ENCODE results near the gene CCDC66. TPM values are rescaled to one million over a fixed set of nuclear protein-coding genes. Genes with fewer than 3 reads are reported as not detected.
A peak's percentile ranks its signal among the peaks of the same experiment; 100 is the strongest.
"Not testable (repeated sequence)": the region's sequence is repeated elsewhere in the genome, so short reads cannot be mapped to it uniquely, and the experiment has no call there.

The CCDC66 gene
- total and polyA plus RNA-seq, 2 donors, result 9.2 to 91.0 TPM

DNA sequence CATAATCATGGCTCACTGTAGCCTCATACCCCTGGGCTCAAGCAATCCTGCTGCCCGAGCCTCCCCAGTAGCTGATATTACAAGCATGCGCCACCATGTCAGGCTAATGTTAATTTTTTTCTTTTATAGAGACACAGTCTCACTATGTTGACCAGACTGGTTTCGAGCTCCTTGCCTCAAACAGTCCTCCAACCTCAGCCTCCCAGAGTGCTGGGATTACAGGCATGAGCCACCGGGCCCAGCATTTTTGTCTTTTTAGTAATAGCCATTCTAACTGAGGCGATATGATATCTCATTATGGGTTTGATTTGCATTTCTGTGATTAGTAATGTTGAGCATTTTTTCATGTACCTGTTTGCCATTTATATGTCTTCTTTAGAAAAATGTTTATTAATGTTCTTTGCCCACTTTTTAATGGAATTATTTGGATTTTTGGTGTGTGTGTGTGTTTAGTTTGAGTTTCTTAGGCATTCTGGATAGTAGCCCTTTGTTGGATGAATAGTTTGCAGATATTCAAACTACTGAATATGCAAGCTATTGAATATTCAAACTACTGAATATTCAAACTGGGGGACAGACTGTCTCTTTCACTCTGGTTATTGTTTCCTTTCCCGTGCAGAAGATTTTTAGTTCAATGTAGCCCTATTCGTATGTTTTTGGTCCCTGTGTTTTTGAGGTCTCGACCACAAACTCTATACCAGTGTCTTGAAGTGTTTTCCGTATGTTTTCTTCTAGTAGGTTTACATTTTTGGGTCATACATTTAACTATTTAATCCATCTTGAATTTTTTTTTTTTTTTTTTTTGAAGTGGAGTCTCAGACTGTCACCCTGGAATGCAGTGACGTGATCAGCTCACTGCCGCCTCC lies 39.2 kb downstream of the CCDC66 start:
- H3K4me3 ChIP-seq (ENCODE audit: low read depth, low read length), result no peak overlapping the region
- peaks cover 2% of the 10 kb centered on the region for H3K36me3 ChIP-seq (ENCODE audit: insufficient read depth)
- H3K27ac ChIP-seq (ENCODE audit: low read depth), result no peak overlapping the region
- WGBS, result 93% methylated on average over 11 of the region's 11 CpGs
- no peaks in the 10 kb centered on the region for H3K4me1 ChIP-seq (ENCODE audit: insufficient read depth)
- no peak for DNase-seq (ENCODE audit: extremely low spot score)

DNA sequence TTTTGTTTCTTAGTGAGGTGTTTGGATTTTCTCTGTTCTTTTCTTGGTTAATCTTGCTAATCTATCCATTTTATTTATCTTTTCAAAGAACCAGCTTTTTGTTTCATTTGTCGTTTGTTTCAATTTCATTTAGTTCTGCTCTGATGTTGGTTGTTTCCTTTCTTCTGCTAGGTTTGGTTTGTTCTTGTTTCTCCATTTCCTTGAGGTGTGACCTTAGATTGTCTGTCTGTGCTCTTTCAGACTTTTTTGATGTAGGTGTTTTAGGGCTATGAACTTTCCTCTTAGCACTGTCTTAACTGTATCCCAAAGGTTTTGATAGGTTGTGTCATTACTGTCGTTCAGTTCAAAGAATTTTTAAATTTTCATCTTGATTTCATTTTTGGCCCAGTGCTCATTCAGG lies 51.5 kb downstream of the CCDC66 start:
- WGBS, result 47% methylated on average over 2 of the region's 2 CpGs
- not testable (repeated sequence) for H3K27ac ChIP-seq (ENCODE audit: low read depth); DNase-seq (ENCODE audit: extremely low spot score); H3K4me1 ChIP-seq (ENCODE audit: insufficient read depth); H3K36me3 ChIP-seq (ENCODE audit: insufficient read depth); H3K4me3 ChIP-seq (ENCODE audit: low read depth, low read length)

DNA sequence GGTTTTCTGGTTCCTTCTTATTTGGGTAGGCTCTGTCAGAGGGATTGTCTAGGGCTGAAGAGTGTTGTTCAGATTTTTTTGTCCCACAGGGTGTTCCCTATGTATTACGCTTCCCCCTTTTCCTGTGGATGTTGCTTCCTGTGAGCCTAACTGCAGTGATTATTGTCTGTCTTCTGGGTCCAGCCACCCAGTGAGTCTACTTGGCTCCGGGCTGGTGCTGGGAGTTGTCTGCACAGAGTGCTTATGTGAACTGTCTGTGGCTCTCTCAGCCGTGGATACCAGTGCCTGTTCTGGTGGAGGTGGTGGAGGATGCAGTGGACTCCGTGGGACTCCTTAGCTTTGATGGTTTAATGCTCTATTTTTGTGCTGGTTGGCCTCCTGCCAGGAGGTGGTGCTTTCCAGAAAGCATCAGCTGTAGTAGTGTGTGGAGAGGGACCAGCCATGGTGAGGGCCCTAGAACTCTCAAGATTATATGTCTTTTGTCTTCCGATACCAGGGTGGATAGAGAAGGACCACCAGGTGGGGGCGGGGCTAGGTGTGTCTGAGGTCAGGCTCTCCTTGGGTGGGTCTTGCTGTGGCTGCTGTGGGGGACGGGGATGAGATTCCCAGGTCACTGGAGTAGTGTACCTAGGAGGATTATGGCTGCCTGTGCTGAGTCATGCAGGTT lies 53.8 kb downstream of the CCDC66 start:
- no peaks in the 10 kb centered on the region for H3K36me3 ChIP-seq (ENCODE audit: insufficient read depth)
- H3K4me3 ChIP-seq (ENCODE audit: low read depth, low read length), result no peak overlapping the region
- no peak overlapping the region for H3K27ac ChIP-seq (ENCODE audit: low read depth)
- DNase-seq (ENCODE audit: extremely low spot score), result no peak
- 74% methylated on average over 7 of the region's 7 CpGs for WGBS
- H3K4me1 ChIP-seq (ENCODE audit: insufficient read depth), result no peaks in the 10 kb centered on the region

DNA sequence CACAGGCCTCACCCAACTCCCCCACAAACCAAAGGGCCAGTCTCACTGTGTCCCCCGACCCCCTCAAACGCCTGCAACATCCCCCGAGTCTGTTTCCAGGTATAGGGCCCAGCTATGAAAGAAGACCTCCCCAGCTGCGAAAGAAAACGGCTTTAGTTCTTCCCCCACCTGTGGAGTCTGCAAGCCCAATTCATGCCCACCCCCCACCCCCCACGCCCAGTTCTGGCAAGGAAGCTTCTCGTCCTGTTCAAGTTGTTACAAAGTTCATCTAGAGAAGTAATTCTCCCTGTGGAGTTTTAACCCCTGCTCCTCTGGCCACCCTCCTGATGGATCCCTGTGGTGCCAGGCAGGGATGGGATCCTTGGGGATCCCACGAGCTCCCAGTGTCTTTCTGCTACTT lies 54.4 kb downstream of the CCDC66 start:
- 80% methylated on average over 8 of the region's 8 CpGs for WGBS
- Histone ChIP-seq H3K4me1 (ENCODE audit: insufficient read depth) (no peaks in the 10 kb centered on the region), H3K4me3 (ENCODE audit: low read depth, low read length) (no peak overlapping the region), H3K27ac (ENCODE audit: low read depth) (no peak overlapping the region), H3K36me3 (ENCODE audit: insufficient read depth) (no peaks in the 10 kb centered on the region)
- DNase-seq (ENCODE audit: extremely low spot score), result no peak

DNA sequence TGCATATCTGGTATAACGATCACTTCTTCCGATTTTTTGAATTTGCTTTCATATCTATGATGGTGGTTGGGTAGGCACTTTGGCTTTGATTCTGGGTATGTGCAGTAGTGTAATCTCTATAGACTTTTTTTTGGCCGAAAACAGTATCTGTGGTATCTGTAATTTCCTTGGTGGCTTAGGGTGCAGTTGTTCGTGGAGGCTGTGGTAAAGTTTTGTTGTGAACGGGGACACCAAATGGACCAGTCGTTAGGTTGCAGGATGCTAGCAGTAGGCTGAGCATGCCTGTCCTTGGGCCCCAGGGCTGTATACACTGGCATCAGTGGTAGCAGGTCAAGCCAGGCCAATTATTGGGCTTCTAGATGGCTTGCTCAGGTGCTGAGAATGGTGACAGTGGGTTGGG lies 55.2 kb downstream of the CCDC66 start:
- Histone ChIP-seq H3K4me1 (ENCODE audit: insufficient read depth) (no peaks in the 10 kb centered on the region), H3K36me3 (ENCODE audit: insufficient read depth) (no peaks in the 10 kb centered on the region), H3K27ac (ENCODE audit: low read depth) (no peak overlapping the region), H3K4me3 (ENCODE audit: low read depth, low read length) (no peak overlapping the region)
- no peak for DNase-seq (ENCODE audit: extremely low spot score)
- WGBS, result 95% methylated on average over 6 of the region's 6 CpGs

DNA sequence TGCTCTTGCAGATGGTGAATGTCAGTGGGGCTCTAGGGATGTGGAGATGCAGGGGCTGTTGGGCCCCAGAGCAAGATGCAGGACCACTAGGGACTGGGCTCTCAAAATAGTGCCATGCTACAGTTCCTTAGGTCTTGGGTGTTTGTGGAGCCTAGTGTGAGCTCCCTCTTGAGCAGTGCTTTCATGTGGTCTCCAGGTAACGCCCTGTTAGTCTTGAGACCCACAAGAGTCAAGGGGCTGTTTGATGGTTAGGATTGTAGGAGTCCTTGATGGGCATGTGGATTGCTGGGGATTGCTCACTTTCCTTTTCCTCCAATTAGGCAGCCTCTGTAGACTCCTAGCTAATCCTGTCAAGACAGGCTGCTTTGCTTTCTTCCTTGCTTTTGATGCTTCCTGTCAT lies 56.0 kb downstream of the CCDC66 start:
- Histone ChIP-seq H3K4me3 (ENCODE audit: low read depth, low read length) (no peak overlapping the region), H3K27ac (ENCODE audit: low read depth) (no peak overlapping the region), H3K36me3 (ENCODE audit: insufficient read depth) (no peaks in the 10 kb centered on the region), H3K4me1 (ENCODE audit: insufficient read depth) (no peaks in the 10 kb centered on the region)
- 95% methylated on average over 1 of the region's 1 CpG for WGBS
- DNase-seq (ENCODE audit: extremely low spot score), result no peak

DNA sequence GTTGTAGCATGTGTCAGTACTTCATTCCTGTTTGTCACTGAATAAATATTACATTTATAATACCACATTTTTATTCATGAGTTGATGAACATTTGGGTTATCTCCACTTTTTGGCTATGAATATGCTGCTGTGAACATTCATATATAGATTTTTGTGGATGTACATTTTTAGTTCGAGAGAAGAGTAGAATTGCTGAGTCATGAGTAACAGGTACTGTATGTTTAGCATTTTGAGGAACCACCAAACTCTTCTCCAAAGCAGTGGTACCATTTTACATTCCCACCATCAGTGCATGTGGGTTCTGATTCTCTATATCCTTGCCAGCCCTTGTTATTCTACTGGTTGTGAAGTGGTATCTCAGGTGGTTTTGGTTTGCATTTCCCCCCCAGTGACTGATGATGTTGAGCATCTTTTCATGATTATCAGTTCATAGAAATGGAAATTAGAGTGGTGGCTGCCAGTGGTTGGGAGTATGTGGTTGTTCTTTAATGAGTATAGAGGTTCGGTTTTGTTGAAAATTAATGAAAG lies 59.6 kb downstream of the CCDC66 start:
- Histone ChIP-seq H3K4me1 (ENCODE audit: insufficient read depth) (no peaks in the 10 kb centered on the region), H3K4me3 (ENCODE audit: low read depth, low read length) (no peak overlapping the region), H3K36me3 (ENCODE audit: insufficient read depth) (peaks cover 2% of the 10 kb centered on the region), H3K27ac (ENCODE audit: low read depth) (no peak overlapping the region)
- 92% methylated on average over 2 of the region's 2 CpGs for WGBS
- no peak for DNase-seq (ENCODE audit: extremely low spot score)

DNA sequence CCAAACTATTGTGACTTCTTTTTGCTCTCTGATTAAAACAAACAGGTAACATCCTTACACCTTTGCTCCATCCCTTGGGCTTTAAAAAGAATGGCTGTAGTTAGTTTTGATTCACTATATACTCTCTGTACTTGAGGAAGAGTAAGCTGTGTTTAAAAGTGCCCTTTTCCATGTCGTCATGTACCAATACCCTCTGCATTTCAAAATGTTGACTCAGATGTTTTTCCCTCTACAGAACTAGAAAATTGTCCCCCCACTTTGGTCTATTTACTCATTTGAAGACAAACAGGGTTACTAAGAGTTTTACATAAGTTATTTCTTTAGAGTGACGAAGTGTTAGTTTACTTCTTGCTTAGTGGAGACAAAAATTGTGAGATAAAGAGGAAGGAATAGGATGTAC lies 63.4 kb downstream of the CCDC66 start:
- Histone ChIP-seq H3K4me3 (ENCODE audit: low read depth, low read length) (no peak overlapping the region), H3K27ac (ENCODE audit: low read depth) (no peak overlapping the region), H3K4me1 (ENCODE audit: insufficient read depth) (no peaks in the 10 kb centered on the region), H3K36me3 (ENCODE audit: insufficient read depth) (peaks cover 4% of the 10 kb centered on the region)
- 95% methylated on average over 2 of the region's 2 CpGs for WGBS
- DNase-seq (ENCODE audit: extremely low spot score), result no peak

DNA sequence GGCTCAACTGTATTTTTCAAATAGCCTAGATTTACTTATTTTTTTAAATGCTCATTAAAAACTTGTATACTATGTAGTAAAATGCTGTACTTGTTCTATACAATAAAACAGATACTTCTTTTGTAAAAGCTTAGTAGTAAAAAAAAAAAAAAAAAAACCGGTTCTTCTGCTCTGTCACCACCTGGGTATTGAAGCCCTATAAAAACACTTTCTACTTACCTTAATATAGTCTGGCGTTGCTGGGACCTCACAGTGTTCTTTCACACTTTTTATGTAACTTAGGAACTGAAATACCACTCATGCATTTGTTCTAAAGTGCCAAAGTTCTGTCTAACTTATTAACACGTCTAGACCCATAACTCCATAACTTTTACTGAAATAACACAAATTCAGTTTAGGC lies 64.7 kb downstream of the CCDC66 start:
- Histone ChIP-seq H3K36me3 (ENCODE audit: insufficient read depth) (peaks cover 4% of the 10 kb centered on the region), H3K27ac (ENCODE audit: low read depth) (no peak overlapping the region), H3K4me1 (ENCODE audit: insufficient read depth) (no peaks in the 10 kb centered on the region), H3K4me3 (ENCODE audit: low read depth, low read length) (no peak overlapping the region)
- WGBS, result 74% methylated on average over 3 of the region's 3 CpGs
- peak; percentile 32 for DNase-seq (ENCODE audit: extremely low spot score)

DNA sequence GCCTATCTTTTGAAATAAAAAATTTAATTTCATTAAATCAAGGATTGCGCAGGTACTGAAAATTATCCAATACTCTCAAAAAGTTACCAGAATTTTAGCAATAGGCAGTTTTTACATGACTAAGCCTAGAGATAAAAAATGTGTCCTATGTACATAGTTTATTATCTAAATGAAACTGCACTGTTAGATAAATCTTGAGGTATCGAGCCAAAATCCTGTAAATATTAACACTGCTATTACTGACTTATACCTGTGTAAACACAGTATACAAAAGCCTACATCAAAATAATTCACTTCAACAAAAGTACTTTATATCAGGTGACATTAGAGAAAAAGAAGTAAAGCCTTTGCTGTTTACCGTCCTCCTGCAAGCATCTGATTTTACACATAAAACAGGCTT lies 65.4 kb downstream of the CCDC66 start:
- Histone ChIP-seq H3K27ac (ENCODE audit: low read depth) (no peak overlapping the region), H3K36me3 (ENCODE audit: insufficient read depth) (peaks cover 4% of the 10 kb centered on the region), H3K4me1 (ENCODE audit: insufficient read depth) (no peaks in the 10 kb centered on the region), H3K4me3 (ENCODE audit: low read depth, low read length) (no peak overlapping the region)
- WGBS, result 88% methylated on average over 3 of the region's 3 CpGs
- no peak for DNase-seq (ENCODE audit: extremely low spot score)

DNA sequence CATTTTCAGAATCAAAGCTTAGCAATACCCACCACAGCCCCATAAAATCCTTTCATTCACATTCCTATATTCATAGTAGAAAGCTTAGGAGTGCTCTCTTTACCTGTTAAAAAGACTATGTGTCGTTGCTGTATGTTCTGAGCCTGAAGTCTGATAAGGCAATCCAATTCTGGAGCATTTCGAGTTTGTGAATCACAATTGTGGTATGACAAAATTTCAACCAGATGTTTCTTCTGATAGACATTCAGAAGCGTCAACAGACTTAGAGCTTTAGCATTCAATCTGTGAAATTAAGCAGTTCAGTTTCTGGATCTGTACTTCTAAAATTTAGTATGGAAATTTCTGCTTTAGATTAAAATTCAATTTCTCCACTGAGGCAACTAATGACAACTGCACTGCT lies 67.8 kb downstream of the CCDC66 start:
- DNase-seq (ENCODE audit: extremely low spot score), result no peak
- no peaks in the 10 kb centered on the region for H3K4me1 ChIP-seq (ENCODE audit: insufficient read depth)
- no peak overlapping the region for H3K4me3 ChIP-seq (ENCODE audit: low read depth, low read length)
- H3K36me3 ChIP-seq (ENCODE audit: insufficient read depth), result peaks cover 2% of the 10 kb centered on the region
- no peak overlapping the region for H3K27ac ChIP-seq (ENCODE audit: low read depth)
- WGBS, result 62% methylated on average over 3 of the region's 3 CpGs

DNA sequence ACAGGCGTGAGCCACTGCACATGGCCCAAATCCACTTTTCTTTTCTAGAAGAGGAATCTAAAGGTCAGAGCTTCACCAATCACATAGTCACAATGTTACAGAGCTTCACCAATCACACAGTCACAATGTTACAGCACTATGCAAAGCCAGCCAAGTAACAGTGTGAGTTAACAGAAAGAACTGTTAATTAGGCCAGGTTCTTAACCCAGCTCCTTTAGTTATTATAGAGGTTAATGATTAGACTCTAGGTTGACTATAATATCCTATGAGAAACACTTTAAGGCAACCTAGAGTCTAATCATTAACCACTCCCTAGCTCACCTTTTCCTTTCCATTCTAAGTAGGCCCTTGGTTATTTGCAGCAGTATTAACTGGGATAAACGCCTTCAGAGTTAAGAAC lies 72.1 kb downstream of the CCDC66 start:
- peaks cover 3% of the 10 kb centered on the region for H3K36me3 ChIP-seq (ENCODE audit: insufficient read depth)
- no peak for DNase-seq (ENCODE audit: extremely low spot score)
- WGBS, result 95% methylated on average over 2 of the region's 2 CpGs

DNA sequence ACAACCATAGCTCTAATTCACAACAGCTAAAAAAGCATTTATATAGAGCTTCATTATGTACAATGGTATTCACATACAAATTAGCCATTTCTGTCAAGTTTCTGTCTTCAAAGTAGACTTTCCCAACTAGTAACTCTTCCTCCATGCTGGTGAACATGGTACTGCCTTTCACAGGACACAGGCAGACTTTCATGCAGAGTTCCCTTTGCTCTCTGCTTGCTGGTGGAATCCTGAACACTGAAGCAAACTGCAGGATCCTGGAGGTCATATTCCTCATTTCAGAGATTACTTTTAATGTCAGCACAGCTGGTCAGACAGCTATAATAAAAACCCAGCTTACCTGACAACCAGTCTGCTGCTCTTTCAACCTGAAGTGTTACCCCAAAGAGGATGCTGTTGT lies 72.5 kb downstream of the CCDC66 start:
- DNase-seq (ENCODE audit: extremely low spot score), result no peak
- H3K27ac ChIP-seq (ENCODE audit: low read depth), result no peak overlapping the region
- no peaks in the 10 kb centered on the region for H3K4me1 ChIP-seq (ENCODE audit: insufficient read depth)
- H3K36me3 ChIP-seq (ENCODE audit: insufficient read depth), result peaks cover 3% of the 10 kb centered on the region
- no peak overlapping the region for H3K4me3 ChIP-seq (ENCODE audit: low read depth, low read length)

More for the DNA sequence above, 72.1 kb downstream of the CCDC66 start:
- Histone ChIP-seq H3K4me3 (ENCODE audit: low read depth, low read length) (no peak overlapping the region), H3K27ac (ENCODE audit: low read depth) (no peak overlapping the region), H3K4me1 (ENCODE audit: insufficient read depth) (no peaks in the 10 kb centered on the region)

DNA sequence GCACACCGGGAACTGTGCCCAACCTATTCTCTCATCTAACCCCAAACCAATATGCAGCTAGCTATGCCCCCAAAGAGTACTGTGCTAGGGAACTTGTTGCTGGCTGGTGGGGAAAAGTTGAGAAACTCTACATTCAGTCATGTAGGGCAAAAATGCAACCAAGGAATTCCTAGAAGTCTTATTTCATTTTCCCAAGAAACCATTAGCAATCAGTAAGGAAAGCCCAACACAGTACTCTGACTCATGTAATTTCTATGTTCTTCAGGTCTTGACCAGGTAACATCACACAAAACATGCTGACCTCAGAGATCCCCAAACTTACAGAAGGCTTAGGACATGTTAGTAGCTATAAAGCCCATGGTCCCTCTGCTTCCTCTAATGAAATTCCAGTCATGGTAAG lies 74.0 kb downstream of the CCDC66 start:
- H3K4me3 ChIP-seq (ENCODE audit: low read depth, low read length), result no peak overlapping the region
- H3K27ac ChIP-seq (ENCODE audit: low read depth), result no peak overlapping the region
- no peak for DNase-seq (ENCODE audit: extremely low spot score)
- no peaks in the 10 kb centered on the region for H3K4me1 ChIP-seq (ENCODE audit: insufficient read depth)
- 53% methylated on average over 1 of the region's 1 CpG for WGBS
- H3K36me3 ChIP-seq (ENCODE audit: insufficient read depth), result peaks cover 2% of the 10 kb centered on the region
